ENCODE data around the gene KRIT1. TPM values are rescaled to one million over a fixed set of nuclear protein-coding genes. Genes with fewer than 3 reads are reported as not detected.

KRIT1 gene
- total and polyA plus RNA-seq, 2 of the 13 experiments (the other 11 are each of a cell fraction or from before 2014, with no cell fraction given): 29.4 to 37.7 TPM

GRCh38 chr7:92245487-92246359 is at the start of gene KRIT1, which contains the start of gene ANKIB1 (continued):
- peak; percentile 70 for TF ChIP-seq ZBTB40 (IDR thresholded peaks at IDR 0.05)
- TF ChIP-seq ZBTB40 (CRISPR knock-in tag; IDR thresholded peaks at IDR 0.05): peak; percentile 64; the same call in 1 of the 2 replicates
- no peak for TF ChIP-seq DBP (CRISPR knock-in tag; IDR thresholded peaks at IDR 0.05; ENCODE audit: not compliant biosample characterization)
- TF ChIP-seq ZNF547 (CRISPR knock-in tag; IDR thresholded peaks at IDR 0.05): no peak
- TF ChIP-seq NR1H2 (CRISPR knock-in tag; IDR thresholded peaks at IDR 0.05; ENCODE audit: borderline replicate concordance, low read depth): no peak
- TF ChIP-seq GATAD2A (CRISPR knock-in tag; IDR thresholded peaks at IDR 0.05): peak; percentile 46; the same call in 1 of the 2 replicates
- TF ChIP-seq ZNF841 (CRISPR knock-in tag; IDR thresholded peaks at IDR 0.05; ENCODE audit: borderline replicate concordance): no peak
- no peak for TF ChIP-seq MEIS2 (CRISPR knock-in tag; IDR thresholded peaks at IDR 0.05)
- peak; percentile 81 for TF ChIP-seq TBX3 (IDR thresholded peaks at IDR 0.05; ENCODE audit: borderline replicate concordance)
- TF ChIP-seq, protein P1, sequence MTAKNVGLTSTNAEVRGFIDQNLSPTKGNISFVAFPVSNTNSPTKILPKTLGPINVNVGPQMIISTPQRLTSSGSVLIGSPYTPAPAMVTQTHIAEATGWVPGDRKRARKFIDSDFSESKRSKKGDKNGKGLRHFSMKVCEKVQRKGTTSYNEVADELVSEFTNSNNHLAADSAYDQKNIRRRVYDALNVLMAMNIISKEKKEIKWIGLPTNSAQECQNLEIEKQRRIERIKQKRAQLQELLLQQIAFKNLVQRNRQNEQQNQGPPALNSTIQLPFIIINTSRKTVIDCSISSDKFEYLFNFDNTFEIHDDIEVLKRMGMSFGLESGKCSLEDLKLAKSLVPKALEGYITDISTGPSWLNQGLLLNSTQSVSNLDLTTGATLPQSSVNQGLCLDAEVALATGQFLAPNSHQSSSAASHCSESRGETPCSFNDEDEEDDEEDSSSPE (CRISPR knock-in tag; IDR thresholded peaks at IDR 0.05): no peak; the same call in 1 of the 2 replicates
- TF ChIP-seq FOXM1 (CRISPR knock-in tag; IDR thresholded peaks at IDR 0.05): no peak; the same call in 1 of the 2 replicates
- no peak for TF ChIP-seq SMAD1 (CRISPR knock-in tag; IDR thresholded peaks at IDR 0.05; ENCODE audit: borderline replicate concordance, low read depth)
- TF ChIP-seq NR2F6 (IDR thresholded peaks at IDR 0.05): peak; percentile 28; the same call in 1 of the 2 replicates
- no peak for TF ChIP-seq NR2F6 (CRISPR knock-in tag; IDR thresholded peaks at IDR 0.05)
- no peak for TF ChIP-seq HIC2 (CRISPR knock-in tag; IDR thresholded peaks at IDR 0.05; ENCODE audit: low read depth)
- TF ChIP-seq ZNF354B (CRISPR knock-in tag; IDR thresholded peaks at IDR 0.05): no peak
